CD4-positive, alpha-beta T cell treated with Interleukin-12 subunit alpha and Interleukin-12 subunit beta, for 1 hour (primary cell): ENCODE results near the gene REXO4.
"Not testable (repeated sequence)": the region's sequence is repeated elsewhere in the genome, so short reads cannot be mapped to it uniquely, and the experiment has no call there.

Source experiments
- DNase-seq: peaks from one replicate; pipeline ENCODE4 v3.0.0-alpha.2; 2020

REXO4 gene

GRCh38 chr9:133415170-133415569 is 2.6 kb downstream of the REXO4 start:
- DNase-seq, result no peak

- no peak for DNase-seq
These were observed 9.8 kb downstream of the REXO4 start for GRCh38 chr9:133408042-133408441.

GRCh38 chr9:133406480-133407307 is 11.1 kb downstream of the REXO4 start:
- DNase-seq, result peak; percentile 84

DNA sequence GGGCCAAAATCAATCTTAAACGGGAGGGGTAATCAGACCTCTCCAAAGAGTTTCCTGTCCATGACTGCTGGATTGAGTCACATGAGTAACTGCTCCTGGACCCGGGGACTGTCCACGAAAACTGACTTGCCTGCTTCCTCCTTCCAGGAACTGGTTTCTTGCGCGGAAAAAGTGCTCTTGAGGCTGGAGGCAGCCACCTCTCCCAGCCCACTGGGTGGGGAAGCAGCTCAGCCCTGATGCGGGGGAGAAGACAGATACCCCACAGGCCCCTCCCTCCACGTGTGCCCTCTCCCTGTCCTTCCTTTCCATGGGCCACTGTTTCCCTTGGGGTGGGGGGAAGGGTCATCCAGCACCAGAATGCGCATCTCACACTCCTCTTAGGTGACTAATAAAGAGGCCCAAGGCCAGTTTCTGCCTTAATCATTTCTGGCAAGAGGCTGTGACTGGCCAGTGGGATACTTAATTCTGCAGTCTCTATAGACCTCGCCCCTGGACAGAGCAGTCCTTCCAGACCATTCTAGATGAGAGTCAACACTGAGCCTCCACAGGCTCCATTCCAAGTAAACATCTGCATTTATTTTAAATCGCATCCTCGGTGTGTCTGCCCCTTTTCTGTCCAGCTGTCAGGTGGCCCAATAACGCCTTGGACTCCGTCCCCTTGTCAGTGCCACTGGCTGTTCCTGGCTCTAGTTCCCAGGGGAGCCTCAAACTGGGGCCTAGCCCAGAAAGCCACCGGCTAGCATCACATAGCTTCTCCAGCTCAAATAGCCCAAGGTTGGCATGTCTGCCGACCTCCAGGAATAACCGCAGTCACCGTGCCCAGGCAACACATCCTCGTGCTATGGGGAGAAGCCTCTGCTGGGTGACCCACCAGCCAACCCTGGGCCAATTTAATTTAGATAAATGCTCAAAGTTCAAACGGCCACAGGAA is 12.0 kb downstream of the REXO4 start:
- DNase-seq, result no peak

GRCh38 chr9:133404454-133405002 is 13.3 kb downstream of the REXO4 start:
- DNase-seq, result no peak

DNA sequence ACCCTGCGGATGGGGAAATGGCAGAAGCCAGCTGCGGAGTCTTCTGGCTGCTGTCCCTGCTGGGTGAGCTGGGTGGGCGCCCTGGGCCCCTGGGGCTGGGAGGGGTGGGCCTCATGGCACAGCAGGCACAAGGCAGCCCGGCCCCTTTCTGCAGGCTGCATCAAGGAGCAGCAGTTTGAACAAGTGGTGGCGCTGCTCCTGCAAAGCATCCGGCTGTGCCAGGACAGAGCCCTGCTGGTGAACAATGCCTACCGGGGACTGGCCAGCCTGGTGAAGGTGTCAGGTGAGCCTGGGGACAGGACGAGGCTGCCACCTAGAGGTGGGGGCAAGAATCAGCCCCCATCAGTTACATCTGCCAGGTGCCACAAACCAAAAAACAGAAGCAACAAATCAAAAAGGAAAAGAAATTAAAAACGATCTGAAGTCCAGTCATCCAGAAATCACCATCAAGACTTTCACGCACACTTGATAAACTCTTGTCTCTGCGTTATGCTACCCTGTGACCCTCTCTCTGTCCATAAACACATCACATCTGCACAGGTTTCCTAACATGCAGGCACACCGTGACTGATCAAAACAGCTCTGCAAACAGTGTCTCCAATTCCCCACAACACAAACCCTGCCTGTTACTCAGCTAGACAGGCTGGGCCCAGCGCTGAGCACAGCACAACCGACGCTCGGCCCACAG is 13.9 kb downstream of the REXO4 start:
- DNase-seq, result peak; percentile 68

DNA sequence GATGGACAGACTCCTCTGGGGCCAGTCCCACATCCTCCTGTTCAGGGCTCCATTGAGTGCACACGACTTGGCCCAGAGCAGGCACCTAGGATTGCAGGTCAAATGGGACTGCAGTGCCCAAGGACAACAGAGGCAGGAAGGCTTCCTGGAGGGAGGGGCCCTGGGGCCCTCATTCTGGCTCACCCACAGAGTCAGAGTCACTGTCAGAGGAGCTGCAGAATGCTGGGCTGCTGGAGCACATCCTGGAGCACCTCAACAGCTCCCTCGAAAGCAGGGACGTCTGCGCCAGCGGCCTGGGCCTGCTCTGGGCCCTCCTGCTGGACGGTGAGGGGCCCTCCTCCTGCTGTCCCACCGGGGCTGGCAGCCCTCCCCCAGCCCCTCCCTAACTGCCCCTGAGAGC is 15.1 kb downstream of the REXO4 start:
- no peak for DNase-seq

GRCh38 chr9:133401588-133401987 is 16.2 kb downstream of the REXO4 start:
- DNase-seq, result no peak

- DNase-seq, result no peak
These were observed 17.5 kb downstream of the REXO4 start for GRCh38 chr9:133400292-133400691.

DNA sequence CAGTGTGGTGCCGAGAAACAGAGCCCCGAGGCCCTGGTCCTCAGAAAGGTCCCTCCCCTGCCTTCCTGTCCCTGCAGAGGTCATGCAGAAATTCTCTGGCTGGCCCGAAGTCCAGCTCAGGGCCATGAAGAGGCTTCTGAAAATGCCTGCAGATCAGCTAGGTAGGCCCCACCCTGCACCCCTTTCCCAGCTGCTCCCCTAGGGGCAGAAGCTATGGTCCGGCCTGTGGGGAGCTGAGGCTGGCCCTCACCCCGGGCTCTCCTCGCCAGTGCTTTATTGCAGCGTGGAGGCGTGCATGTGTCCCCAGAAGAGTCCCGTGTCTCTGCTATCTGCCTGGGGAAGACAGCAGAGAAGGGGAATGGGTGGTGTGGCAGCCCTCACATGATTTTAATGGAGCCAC is 19.9 kb downstream of the REXO4 start:
- no peak for DNase-seq

DNA sequence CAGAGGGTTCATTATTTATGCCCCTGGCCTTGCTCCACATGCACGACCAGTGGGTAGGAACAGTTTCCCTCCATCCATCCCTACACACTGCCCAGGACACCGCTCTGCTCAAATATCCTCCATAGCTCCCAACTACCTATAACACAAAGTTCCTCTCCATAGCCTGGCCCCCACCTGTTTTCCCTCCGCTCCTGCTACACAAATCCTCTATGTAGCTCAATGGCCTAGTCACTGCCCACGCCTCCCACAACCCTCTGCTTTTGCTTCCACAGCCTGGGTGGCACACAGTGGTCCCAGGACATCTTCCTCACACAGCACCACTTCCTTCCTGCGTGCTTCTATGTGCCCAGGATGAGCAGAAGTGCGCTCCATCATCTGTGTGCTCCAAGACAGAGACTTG is 20.4 kb downstream of the REXO4 start:
- no peak for DNase-seq

DNA sequence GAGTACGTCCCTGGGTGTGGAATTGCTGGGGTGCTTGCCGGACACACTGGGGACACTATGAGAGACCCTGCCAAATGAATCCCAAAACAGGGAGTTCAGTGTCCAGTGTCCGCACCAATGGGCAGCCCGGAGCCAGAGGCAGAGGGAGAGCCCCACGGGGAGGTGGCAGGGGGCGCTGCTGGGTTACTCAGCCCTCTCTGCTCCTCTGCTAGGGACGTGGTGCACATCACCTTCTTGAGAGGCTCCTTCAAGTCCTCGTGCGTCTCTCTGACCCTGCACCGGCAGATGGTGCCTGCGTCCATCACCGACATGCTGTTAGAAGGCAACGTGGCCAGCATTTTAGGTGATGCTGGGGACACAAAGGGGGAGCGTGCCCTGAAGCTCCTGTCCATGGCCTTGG is 20.9 kb downstream of the REXO4 start:
- no peak for DNase-seq

DNA sequence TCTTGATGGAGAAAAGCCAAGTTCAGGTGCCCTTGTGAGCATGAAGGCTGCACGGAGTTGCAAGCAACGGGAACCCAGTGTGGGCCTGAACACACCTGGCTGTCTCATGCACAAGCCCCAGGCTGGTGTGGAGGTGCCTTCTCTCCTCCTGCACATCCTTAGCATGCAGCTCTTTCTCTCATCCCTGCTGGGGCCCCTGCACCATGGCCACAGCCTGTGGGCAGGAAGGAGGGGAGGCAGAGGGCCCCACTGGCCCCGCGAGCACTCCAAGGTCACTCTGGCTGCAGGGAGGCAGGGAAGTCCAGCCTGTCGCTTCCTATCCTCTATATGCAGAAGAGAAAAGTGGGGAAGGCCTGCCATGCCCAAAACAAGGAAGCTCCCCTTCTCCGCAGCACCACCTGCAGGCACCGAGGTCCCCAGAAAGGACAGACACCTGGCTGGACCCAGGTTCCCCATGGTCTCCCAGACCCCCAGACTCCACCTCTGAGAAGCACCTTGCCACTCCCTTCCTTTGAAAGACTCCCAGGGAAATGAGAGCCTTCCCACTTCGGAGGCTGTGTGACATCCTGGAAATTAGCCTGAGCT is 23.0 kb downstream of the REXO4 start:
- DNase-seq, result no peak

DNA sequence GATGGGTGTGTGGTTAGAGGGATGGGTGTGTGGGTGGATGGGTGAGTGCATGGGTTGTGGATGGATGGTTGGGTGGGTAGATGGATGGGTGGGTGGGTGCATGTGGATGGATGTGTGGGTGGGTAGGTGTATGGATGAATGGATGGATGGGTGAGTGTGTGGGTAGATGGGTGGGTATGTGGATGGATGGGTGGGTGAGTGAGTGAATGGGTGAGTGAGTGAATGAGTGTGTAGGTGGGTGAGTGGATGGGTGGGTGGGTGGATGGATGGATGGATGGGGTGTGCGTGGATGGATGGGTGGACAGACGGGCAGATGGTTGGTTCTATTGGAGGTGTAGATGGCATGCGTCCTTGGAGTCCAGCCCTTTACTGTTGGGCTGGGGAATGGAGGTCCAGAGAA is 24.4 kb downstream of the REXO4 start:
- DNase-seq, result no peak

GRCh38 chr9:133392308-133392707 is 25.5 kb downstream of the REXO4 start:
- DNase-seq, result not testable (repeated sequence)

GRCh38 chr9:133391449-133391848 is 26.4 kb downstream of the REXO4 start:
- DNase-seq, result not testable (repeated sequence)

GRCh38 chr9:133390713-133391112 is 27.1 kb downstream of the REXO4 start:
- no peak for DNase-seq

GRCh38 chr9:133389562-133389961 is 28.2 kb downstream of the REXO4 start:
- no peak for DNase-seq

DNA sequence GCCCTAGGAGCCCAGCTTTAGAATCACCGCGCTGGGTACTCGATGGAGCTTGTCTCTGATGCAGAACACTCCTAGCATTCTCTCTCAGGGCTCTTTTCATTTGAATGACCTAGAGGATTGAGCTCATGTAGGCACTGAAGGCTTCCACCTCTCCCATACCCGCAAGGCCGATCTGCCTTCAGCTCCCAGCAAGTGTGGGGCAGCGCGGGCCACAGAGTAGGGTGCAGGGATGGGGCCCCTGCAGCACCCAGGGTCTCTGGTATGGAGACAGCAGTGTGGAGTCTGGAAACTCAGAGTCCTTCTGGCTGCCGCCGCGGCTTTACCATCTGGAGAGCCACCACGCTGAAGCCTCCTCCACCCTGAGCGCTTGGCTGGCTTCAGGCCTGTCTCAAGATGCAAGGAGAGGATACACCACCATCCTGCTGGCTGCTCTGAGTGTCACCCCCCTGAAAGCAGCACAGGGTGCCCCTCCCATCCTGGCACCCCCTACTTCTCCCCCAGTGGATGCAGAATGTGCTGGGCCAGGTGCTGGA is 28.7 kb downstream of the REXO4 start:
- DNase-seq, result no peak

GRCh38 chr9:133387680-133388079 is 30.1 kb downstream of the REXO4 start:
- DNase-seq, result no peak

DNA sequence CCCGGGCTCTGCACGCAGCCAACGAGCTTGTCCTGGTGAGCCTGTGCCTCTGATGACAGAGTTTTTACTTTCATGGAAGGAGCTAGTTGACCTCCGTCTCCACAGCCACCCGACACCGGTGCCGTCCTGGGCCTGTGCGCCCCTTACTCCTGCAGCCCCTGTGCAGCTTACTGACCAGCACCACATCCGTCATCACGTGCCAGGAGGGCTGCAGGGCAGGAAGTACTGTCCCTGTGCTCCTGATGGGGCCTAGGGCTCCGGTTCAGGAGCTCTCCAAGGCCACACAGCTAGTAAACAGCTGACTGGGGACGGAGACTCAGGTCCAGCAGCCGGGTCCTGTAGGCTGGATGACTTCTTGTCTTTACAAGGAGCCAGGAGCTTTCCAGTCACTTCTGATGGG is 31.5 kb downstream of the REXO4 start:
- DNase-seq, result no peak

DNA sequence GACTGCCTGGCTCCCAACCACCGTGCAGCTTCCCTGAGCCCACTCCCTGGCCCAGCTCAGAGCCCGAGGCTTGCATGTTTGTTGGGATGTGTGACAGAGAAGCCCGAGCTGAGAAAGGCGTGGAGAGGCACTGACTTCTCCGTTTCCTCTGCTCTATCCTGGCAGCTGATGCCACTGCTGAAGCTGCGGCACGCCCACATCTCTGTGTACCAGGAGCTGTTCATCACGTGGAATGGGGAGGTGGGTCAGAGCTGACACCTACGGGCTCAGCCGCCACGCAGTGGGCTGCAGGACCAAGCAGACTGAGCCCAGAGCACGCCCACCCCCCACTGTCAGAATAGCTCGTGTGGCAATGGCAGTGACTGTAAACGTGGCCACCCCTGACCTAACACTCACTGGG is 32.4 kb downstream of the REXO4 start:
- no peak for DNase-seq
